ENCODE results near the gene KATNIP. TPM values are rescaled to one million over a fixed set of nuclear protein-coding genes. Genes with fewer than 3 reads are reported as not detected.

The KATNIP gene
- total and polyA plus RNA-seq, 9 of the 15 experiments (the other 6 are each of a cell fraction or from before 2014, with no cell fraction given) = 1.7 to 13.2 (median 8.0) TPM

DNA sequence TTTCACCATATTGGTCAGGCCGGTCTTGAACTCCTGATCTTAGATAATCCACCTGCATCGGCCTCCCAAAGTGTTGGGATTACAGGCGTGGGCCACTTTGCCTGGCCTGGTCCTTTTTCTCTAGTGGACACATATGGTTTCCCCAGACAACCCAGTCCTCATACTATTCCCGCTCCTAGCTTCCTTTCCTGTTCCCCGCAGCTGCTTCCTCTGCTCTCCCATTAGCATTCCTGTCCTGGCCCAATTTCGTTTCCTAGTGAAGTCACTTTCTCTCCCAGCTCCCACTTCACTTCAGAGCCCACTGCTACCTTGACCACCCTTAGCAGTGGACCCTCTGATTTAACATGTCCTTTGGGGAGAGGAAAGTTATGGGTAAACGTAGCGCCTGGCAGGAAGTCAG, 11.3 kb downstream of the KATNIP start:
- Histone ChIP-seq H3K27ac (ENCODE audit: extremely low read depth, low read depth, low read length) (no peak overlapping the region), H2AFZ (ENCODE audit: low read depth, low read length) (no peak overlapping the region), H4K20me1 (replicated peaks; ENCODE audit: control insufficient read depth, insufficient read depth, low read length) (no peaks in the 10 kb centered on the region), H3K27me3 (ENCODE audit: control insufficient read depth in 2 of 2, insufficient read depth in 2 of 2, low read length in 2 of 2) (no peaks in the 10 kb centered on the region), H3K9me3 (replicated peaks; ENCODE audit: control insufficient read depth, insufficient read depth, low read depth, low read length) (no peaks in the 10 kb centered on the region), H3K4me3 (no peak overlapping the region), H3K36me3 (ENCODE audit: control insufficient read depth, insufficient read depth, low read length) (no peaks in the 10 kb centered on the region), H3K79me2 (ENCODE audit: control insufficient read depth, insufficient read depth, low read length) (no peaks in the 10 kb centered on the region), H3K4me1 (replicated peaks in 1 of 2; ENCODE audit: control insufficient read depth in 2 of 2, insufficient read depth in 2 of 2, low read length in 2 of 2) (peaks cover 3 to 4% of the 10 kb centered on the region in 2 experiments; a peak in 2 of 5 replicates), H3K9me1 (ENCODE audit: control insufficient read depth, insufficient read depth, low read length) (no peaks in the 10 kb centered on the region), H3K9ac (ENCODE audit: insufficient read depth in 1 of 2, low read depth in 2 of 2, low read length in 2 of 2) (no peak overlapping the region), H3K4me2 (ENCODE audit: insufficient read depth, low read length) (no peak overlapping the region)
- FAIRE-seq = no peak
- intact Hi-C loops (cut with micrococcal nuclease) (no loop called here), in situ Hi-C loops (cut with MboI) (no loop called here)
- no peak for TF ChIP-seq MAFG (tag; conservative IDR thresholded peaks at IDR 0.05)
- no peak for TF ChIP-seq ESRRA (IDR thresholded peaks at IDR 0.05; ENCODE audit: borderline replicate concordance, low read depth)
- no peak for TF ChIP-seq TAF9B (IDR thresholded peaks at IDR 0.05; ENCODE audit: partially characterized antibody)
- TF ChIP-seq ZNF133 (CRISPR knock-in tag; IDR thresholded peaks at IDR 0.05) = no peak
- no peak for TF ChIP-seq CXXC5 (CRISPR knock-in tag; IDR thresholded peaks at IDR 0.05)
- TF ChIP-seq ILK (tag; IDR thresholded peaks at IDR 0.05; ENCODE audit: borderline replicate concordance, low read depth) = no peak
- TF ChIP-seq, protein P1, sequence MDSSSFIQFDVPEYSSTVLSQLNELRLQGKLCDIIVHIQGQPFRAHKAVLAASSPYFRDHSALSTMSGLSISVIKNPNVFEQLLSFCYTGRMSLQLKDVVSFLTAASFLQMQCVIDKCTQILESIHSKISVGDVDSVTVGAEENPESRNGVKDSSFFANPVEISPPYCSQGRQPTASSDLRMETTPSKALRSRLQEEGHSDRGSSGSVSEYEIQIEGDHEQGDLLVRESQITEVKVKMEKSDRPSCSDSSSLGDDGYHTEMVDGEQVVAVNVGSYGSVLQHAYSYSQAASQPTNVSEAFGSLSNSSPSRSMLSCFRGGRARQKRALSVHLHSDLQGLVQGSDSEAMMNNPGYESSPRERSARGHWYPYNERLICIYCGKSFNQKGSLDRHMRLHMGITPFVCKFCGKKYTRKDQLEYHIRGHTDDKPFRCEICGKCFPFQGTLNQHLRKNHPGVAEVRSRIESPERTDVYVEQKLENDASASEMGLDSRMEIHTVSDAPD (CRISPR knock-in tag; IDR thresholded peaks at IDR 0.05) = no peak
- TF ChIP-seq XRCC3 (IDR thresholded peaks at IDR 0.05) = no peak
- TF ChIP-seq TARDBP (IDR thresholded peaks at IDR 0.05) = no peak
- ChIA-PET POLR2A (interaction anchor here (0.6 to 1.0 kb wide), 3 partner anchors 11 to 33 kb away, joined by 3 to 4 read pairs (median 3); partner anchors contain the start of genes GTF3C1 and KATNIP), CTCF (ENCODE audit: low intra/inter-chr PET ratio) (no interaction called here)
- no peak for DNase-seq (ENCODE audit: extremely low read depth in 1 of 4, low spot score in 3 of 4)
- no peak for ATAC-seq
- WGBS (ENCODE audit: insufficient coverage, low coverage, missing lambda C conversion rate) = 71% methylated on average over 8 of the region's 8 CpGs
- no TSS peak for BruUV-seq (replicated peaks)

Measured in K562 (cell line).